ENCODE data around the gene DDX19B.

The DDX19B gene

DNA sequence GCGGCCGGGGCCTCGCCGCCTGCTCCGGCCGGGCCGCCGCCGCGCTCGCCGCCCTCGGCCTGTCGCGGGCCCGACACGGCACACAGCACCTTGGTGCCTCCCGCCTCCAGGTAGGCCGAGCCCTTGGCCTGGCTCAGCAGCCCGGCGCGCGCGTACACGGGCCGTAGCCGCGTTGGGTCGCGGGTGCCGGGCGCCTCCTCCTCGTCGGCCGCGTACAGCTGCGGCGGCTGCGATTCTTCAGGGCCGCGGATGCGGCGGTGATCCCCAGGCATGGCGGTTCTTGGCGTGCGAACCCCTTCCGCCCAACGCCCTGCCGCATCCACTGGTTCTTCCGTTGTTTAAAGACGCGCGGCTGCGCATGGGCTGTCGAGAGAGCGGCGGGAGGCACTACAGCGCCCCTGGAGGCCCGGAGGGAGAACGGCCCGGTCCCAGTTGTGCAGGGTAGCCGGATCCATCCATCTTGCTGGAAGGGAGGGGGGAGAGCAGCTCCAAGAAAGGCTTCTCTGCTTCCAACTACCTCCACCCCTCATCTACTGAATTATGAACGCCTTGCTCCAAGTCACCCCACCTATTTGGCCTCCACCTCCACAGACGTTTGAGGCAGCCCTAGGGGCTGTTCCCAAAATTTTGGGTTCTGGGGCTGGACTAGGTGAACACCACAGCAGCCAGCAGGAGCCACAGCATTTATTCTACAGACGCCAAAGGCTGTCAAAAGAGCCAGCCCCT is 47.2 kb upstream of the DDX19B start, which contains the start of gene EXOSC6:
TSS of gene EXOSC6 (minus strand) at position 312 of the 726 bp plus-strand sequence. CDS start at position 272, 40 bp downstream.
- H3K9me3 ChIP-seq (replicated peaks in 1 of 2; ENCODE audit: control insufficient read depth in 2 of 2, insufficient read depth in 1 of 2, low read depth in 1 of 2, low read length in 2 of 2): no peaks in the 10 kb centered on the region
- peak within 1 kb of the TSS; percentile 53 for H3K4ac ChIP-seq (ENCODE audit: low read length)
- H3K36me3 ChIP-seq (replicated peaks in 1 of 2; ENCODE audit: control insufficient read depth in 2 of 2, insufficient read depth in 2 of 2, low read length in 2 of 2): peaks cover 39 to 68% of the 10 kb centered on the region in 2 donors
- peak within 1 kb of the TSS; percentile 92 for H3K27ac ChIP-seq (replicated peaks; ENCODE audit: low read length)
- peak within 1 kb of the TSS; percentile 26 for H4K8ac ChIP-seq (ENCODE audit: low read depth, low read length)
- peaks cover 0 to 2% of the 10 kb centered on the region in 2 donors for H3K4me1 ChIP-seq (ENCODE audit: control insufficient read depth in 2 of 2, insufficient read depth in 1 of 2, low read depth in 1 of 2, low read length in 2 of 2)
- peak within 1 kb of the TSS; percentile 83 for H2AFZ ChIP-seq (ENCODE audit: low read length)
- no peak within 1 kb of the TSS for H2BK120ac ChIP-seq (ENCODE audit: low read depth, low read length)
- H3K18ac ChIP-seq (ENCODE audit: low read length): peak within 1 kb of the TSS; percentile 98
- peak within 1 kb of the TSS; percentile 89 for H3K23ac ChIP-seq (ENCODE audit: low read depth, low read length, poor library complexity)
- H3K79me1 ChIP-seq (ENCODE audit: low read depth, low read length): peaks cover 11% of the 10 kb centered on the region
- no CpG with 5 or more reads among the region's 65 CpGs for WGBS, 2 donors (ENCODE audit: extremely low coverage in 2 of 2, insufficient read length in 2 of 2, insufficient replicate concordance in 1 of 2)
- peak within 1 kb of the TSS; percentile 46 for H2BK12ac ChIP-seq (ENCODE audit: low read length)
- H2BK15ac ChIP-seq (ENCODE audit: low read length): no peak within 1 kb of the TSS
- H3K27me3 ChIP-seq (ENCODE audit: control insufficient read depth in 3 of 3, insufficient read depth in 3 of 3, low read depth in 1 of 3, low read length in 3 of 3): no peaks in the 10 kb centered on the region
- peak within 1 kb of the TSS; percentile 94 for H3K14ac ChIP-seq (ENCODE audit: low read length)
- H3K4me2 ChIP-seq (ENCODE audit: insufficient read depth, low read length, poor library complexity, severe bottlenecking): peak within 1 kb of the TSS; percentile 87
- peak within 1 kb of the TSS; percentile 46 for H2AK5ac ChIP-seq (ENCODE audit: low read depth, low read length)
- H4K91ac ChIP-seq (ENCODE audit: low read depth, low read length, poor library complexity): no peak within 1 kb of the TSS
- peak; percentile 92 for DNase-seq (ENCODE audit: low spot score)
- peak within 1 kb of the TSS; percentile 78 to 100 for H3K4me3 ChIP-seq (ENCODE audit: low read length in 2 of 2)
- peak within 1 kb of the TSS; percentile 99 for H3K9ac ChIP-seq (ENCODE audit: low read depth, low read length, poor library complexity)
- H2BK5ac ChIP-seq (ENCODE audit: low read length): peak within 1 kb of the TSS; percentile 87

DNA sequence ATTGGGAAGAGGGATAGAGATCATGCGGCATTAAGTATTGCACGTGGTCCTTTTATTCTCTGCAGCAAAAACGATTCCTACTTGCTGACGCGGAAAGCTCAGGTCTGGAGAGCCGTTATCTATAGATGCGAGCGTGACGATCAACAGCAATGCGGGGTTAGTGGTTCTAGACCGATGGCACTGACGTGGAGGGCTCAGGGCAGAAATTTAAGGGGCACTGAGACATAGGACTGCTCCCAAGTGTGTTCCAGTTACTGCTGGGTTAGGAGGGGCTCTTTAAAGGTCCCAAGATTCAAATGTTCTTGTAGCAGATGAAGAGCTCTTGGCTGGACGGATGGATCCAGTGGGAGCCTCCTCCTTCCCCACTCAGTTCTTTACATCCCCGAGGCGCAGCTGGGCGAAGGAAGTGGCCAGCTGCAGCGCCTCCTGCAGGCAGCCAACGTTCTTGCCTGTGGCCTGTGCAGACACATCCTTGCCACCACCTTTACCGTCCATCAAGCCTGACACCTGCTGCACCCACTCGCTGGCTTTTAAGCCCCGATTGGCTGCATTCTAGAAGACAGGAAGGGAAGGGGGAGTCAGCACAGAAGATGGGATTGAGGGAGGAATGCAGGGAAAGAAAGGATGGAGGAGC is 46.5 kb upstream of the DDX19B start:
- H3K79me1 ChIP-seq (ENCODE audit: low read depth, low read length): peaks cover 11% of the 10 kb centered on the region
- H2BK120ac ChIP-seq (ENCODE audit: low read depth, low read length): no peak overlapping the region
- no peak overlapping the region for H3K4ac ChIP-seq (ENCODE audit: low read length)
- H3K4me1 ChIP-seq (ENCODE audit: control insufficient read depth in 2 of 2, insufficient read depth in 1 of 2, low read depth in 1 of 2, low read length in 2 of 2): peaks cover 0 to 2% of the 10 kb centered on the region in 2 donors
- no peak overlapping the region for H4K91ac ChIP-seq (ENCODE audit: low read depth, low read length, poor library complexity)
- H2BK15ac ChIP-seq (ENCODE audit: low read length): no peak overlapping the region
- no peak overlapping the region for H3K4me2 ChIP-seq (ENCODE audit: insufficient read depth, low read length, poor library complexity, severe bottlenecking)
- no peak overlapping the region for H3K4me3 ChIP-seq (ENCODE audit: low read length in 2 of 2)
- H3K9ac ChIP-seq (ENCODE audit: low read depth, low read length, poor library complexity): no peak overlapping the region
- WGBS, 2 donors (ENCODE audit: extremely low coverage in 2 of 2, insufficient read length in 2 of 2, insufficient replicate concordance in 1 of 2): no CpG with 5 or more reads among the region's 21 CpGs
- no peak overlapping the region for H3K14ac ChIP-seq (ENCODE audit: low read length)
- no peak overlapping the region for H2AFZ ChIP-seq (ENCODE audit: low read length)
- no peak overlapping the region for H2BK5ac ChIP-seq (ENCODE audit: low read length)
- H3K9me3 ChIP-seq (replicated peaks in 1 of 2; ENCODE audit: control insufficient read depth in 2 of 2, insufficient read depth in 1 of 2, low read depth in 1 of 2, low read length in 2 of 2): no peaks in the 10 kb centered on the region
- peaks cover 43 to 74% of the 10 kb centered on the region in 2 donors for H3K36me3 ChIP-seq (replicated peaks in 1 of 2; ENCODE audit: control insufficient read depth in 2 of 2, insufficient read depth in 2 of 2, low read length in 2 of 2)
- H4K8ac ChIP-seq (ENCODE audit: low read depth, low read length): peak overlapping the region; percentile 26
- no peak overlapping the region for H2AK5ac ChIP-seq (ENCODE audit: low read depth, low read length)
- H3K23ac ChIP-seq (ENCODE audit: low read depth, low read length, poor library complexity): no peak overlapping the region
- peak; percentile 12 for DNase-seq (ENCODE audit: low spot score)
- no peak overlapping the region for H2BK12ac ChIP-seq (ENCODE audit: low read length)
- H3K18ac ChIP-seq (ENCODE audit: low read length): no peak overlapping the region
- H3K27ac ChIP-seq (replicated peaks; ENCODE audit: low read length): peak overlapping the region; percentile 5
- H3K27me3 ChIP-seq (ENCODE audit: control insufficient read depth in 3 of 3, insufficient read depth in 3 of 3, low read depth in 1 of 3, low read length in 3 of 3): no peaks in the 10 kb centered on the region

GRCh38 chr16:70253291-70254106 is 45.5 kb upstream of the DDX19B start:
- Histone ChIP-seq H3K4me1 (ENCODE audit: control insufficient read depth in 2 of 2, insufficient read depth in 1 of 2, low read depth in 1 of 2, low read length in 2 of 2) (peaks cover 0 to 2% of the 10 kb centered on the region in 2 donors), H2AFZ (ENCODE audit: low read length) (no peak overlapping the region), H3K14ac (ENCODE audit: low read length) (no peak overlapping the region), H3K27me3 (ENCODE audit: control insufficient read depth in 3 of 3, insufficient read depth in 3 of 3, low read depth in 1 of 3, low read length in 3 of 3) (no peaks in the 10 kb centered on the region), H2BK5ac (ENCODE audit: low read length) (no peak overlapping the region), H2BK120ac (ENCODE audit: low read depth, low read length) (no peak overlapping the region), H3K4ac (ENCODE audit: low read length) (no peak overlapping the region), H3K23ac (ENCODE audit: low read depth, low read length, poor library complexity) (no peak overlapping the region), H3K9me3 (replicated peaks in 1 of 2; ENCODE audit: control insufficient read depth in 2 of 2, insufficient read depth in 1 of 2, low read depth in 1 of 2, low read length in 2 of 2) (no peaks in the 10 kb centered on the region), H3K4me2 (ENCODE audit: insufficient read depth, low read length, poor library complexity, severe bottlenecking) (no peak overlapping the region), H2BK12ac (ENCODE audit: low read length) (no peak overlapping the region), H2BK15ac (ENCODE audit: low read length) (no peak overlapping the region), H3K27ac (replicated peaks; ENCODE audit: low read length) (no peak overlapping the region), H3K79me1 (ENCODE audit: low read depth, low read length) (peaks cover 15% of the 10 kb centered on the region), H3K18ac (ENCODE audit: low read length) (no peak overlapping the region), H4K8ac (ENCODE audit: low read depth, low read length) (no peak overlapping the region), H3K36me3 (replicated peaks in 1 of 2; ENCODE audit: control insufficient read depth in 2 of 2, insufficient read depth in 2 of 2, low read length in 2 of 2) (peaks cover 52 to 84% of the 10 kb centered on the region in 2 donors), H4K91ac (ENCODE audit: low read depth, low read length, poor library complexity) (no peak overlapping the region), H2AK5ac (ENCODE audit: low read depth, low read length) (no peak overlapping the region), H3K9ac (ENCODE audit: low read depth, low read length, poor library complexity) (peak overlapping the region; percentile 32), H3K4me3 (ENCODE audit: low read length in 2 of 2) (no peak overlapping the region)
- no CpG with 5 or more reads among the region's 16 CpGs for WGBS, 2 donors (ENCODE audit: extremely low coverage in 2 of 2, insufficient read length in 2 of 2, insufficient replicate concordance in 1 of 2)
- peak; percentile 20 for DNase-seq (ENCODE audit: low spot score)

Data from neuronal stem cell (in vitro differentiated cells).